ENCODE results near the gene MAP10. TPM values are rescaled to one million over a fixed set of nuclear protein-coding genes. Genes with fewer than 3 reads are reported as not detected.
A peak's percentile ranks its signal among the peaks of the same experiment; 100 is the strongest.

The MAP10 gene, protein sequence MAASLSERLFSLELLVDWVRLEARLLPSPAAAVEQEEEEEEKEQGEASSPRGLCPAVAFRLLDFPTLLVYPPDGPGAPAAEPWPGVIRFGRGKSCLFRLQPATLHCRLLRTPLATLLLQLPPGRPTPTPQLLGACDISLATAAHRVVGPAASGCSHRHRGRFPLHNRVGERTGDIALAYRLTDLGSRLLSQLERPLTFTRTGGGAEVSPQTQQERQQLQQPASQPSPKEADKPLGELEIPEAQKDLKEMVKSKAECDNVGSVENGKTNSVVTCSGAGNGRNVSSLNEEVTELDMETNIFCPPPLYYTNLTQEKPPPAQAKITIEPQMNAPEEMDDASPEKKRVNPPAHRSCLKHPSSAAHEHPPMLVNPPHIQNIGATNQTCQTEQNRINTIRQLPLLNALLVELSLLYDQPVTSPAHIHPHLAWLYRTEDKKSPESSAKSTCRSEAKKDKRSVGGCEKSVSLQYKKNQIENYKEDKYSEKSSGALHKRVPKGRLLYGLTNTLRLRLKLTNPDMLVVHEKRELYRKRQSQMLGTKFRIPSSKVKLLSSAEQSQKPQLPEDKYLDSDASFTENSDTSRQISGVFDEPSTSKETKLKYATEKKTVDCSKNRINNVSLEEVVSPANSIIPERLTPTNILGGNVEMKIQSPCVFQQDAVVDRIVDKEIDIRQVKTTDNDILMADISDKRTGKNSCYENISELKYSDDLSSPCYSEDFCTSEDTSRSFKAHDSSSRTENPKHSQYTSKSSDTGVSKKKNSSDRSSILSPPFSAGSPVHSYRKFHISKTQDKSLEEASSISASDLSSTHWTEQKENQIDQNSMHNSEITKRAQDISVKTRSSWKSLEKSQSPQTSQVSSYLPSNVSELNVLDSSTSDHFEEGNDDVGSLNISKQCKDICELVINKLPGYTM
- 1 to 10 TPM; 8.4 to 9.1 TPM for total RNA-seq
- polyA plus RNA-seq (ENCODE audit: insufficient read depth, low read depth, low replicate concordance), result 1.6 TPM
- long read RNA-seq, donor 1, transcript MAP10-201 (1 exons, 3,516 nt), result major isoform, 11 of 11 reads
- long read RNA-seq, donor 1, partial matches to known transcripts, result 0 of 11 reads
- long read RNA-seq, donor 1, other reads (novel, unspliced or antisense), result 0 of 11 reads
- long read RNA-seq, donor 2, transcript MAP10-201 (1 exons, 3,516 nt), result major isoform, 7 of 7 reads
- long read RNA-seq, donor 2, partial matches to known transcripts, result 0 of 7 reads
- long read RNA-seq, donor 2, other reads (novel, unspliced or antisense), result 0 of 7 reads

DNA sequence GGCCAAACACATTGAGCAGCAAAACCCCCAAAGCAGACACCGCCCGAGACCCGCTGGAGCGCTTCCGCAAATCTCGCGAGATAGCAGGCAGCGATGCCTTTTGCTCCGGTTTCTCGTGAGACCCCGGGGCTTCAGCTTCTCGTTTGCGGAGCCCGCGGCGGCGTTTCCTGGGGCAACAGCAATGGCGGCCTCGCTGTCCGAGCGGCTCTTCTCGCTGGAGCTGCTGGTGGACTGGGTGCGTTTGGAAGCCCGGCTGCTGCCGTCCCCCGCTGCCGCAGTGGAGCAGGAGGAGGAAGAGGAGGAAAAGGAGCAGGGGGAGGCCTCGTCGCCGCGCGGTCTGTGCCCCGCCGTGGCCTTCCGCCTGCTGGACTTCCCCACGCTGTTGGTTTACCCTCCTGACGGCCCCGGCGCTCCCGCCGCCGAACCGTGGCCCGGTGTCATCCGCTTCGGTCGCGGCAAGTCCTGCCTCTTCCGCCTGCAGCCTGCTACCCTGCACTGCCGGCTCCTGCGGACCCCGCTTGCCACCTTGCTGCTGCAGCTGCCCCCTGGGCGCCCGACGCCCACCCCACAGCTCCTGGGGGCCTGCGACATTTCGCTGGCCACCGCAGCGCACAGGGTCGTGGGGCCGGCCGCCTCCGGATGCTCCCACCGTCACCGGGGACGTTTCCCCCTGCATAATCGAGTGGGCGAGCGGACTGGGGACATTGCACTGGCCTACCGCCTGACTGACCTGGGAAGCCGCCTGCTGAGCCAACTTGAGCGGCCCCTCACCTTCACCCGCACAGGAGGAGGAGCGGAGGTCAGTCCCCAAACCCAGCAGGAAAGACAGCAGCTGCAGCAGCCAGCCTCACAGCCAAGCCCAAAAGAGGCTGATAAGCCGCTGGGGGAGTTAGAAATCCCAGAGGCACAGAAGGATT lies at the start of gene MAP10:
TSS of gene MAP10 (plus strand) at position 148 of the 917 bp plus-strand sequence. CDS start at position 182, 34 bp downstream.
- Histone ChIP-seq H3K27ac (peak within 1 kb of the TSS; percentile 43 to 89), H3K9me3 (no peaks in the 10 kb centered on the region), H3K27me3 (no peaks in the 10 kb centered on the region), H3K4me1 (no peaks in the 10 kb centered on the region), H3K4me3 (peak within 1 kb of the TSS; percentile 74 to 81), H3K36me3 (ENCODE audit: low read depth, missing control alignments) (no peaks in the 10 kb centered on the region)
- intact Hi-C loops (cut with DNase I; ENCODE audit: low total_unique reads), result no loop called here
- TF ChIP-seq POLR2A (IDR thresholded peaks at IDR 0.05), result no peak
- TF ChIP-seq, protein P1, sequence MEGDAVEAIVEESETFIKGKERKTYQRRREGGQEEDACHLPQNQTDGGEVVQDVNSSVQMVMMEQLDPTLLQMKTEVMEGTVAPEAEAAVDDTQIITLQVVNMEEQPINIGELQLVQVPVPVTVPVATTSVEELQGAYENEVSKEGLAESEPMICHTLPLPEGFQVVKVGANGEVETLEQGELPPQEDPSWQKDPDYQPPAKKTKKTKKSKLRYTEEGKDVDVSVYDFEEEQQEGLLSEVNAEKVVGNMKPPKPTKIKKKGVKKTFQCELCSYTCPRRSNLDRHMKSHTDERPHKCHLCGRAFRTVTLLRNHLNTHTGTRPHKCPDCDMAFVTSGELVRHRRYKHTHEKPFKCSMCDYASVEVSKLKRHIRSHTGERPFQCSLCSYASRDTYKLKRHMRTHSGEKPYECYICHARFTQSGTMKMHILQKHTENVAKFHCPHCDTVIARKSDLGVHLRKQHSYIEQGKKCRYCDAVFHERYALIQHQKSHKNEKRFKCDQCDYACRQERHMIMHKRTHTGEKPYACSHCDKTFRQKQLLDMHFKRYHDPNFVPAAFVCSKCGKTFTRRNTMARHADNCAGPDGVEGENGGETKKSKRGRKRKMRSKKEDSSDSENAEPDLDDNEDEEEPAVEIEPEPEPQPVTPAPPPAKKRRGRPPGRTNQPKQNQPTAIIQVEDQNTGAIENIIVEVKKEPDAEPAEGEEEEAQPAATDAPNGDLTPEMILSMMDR (IDR thresholded peaks at IDR 0.05), result no peak
- 5 to 9% methylated on average over 22 to 74 of the region's 75 CpGs for WGBS, 2 donors
- peak; percentile 92 for DNase-seq

DNA sequence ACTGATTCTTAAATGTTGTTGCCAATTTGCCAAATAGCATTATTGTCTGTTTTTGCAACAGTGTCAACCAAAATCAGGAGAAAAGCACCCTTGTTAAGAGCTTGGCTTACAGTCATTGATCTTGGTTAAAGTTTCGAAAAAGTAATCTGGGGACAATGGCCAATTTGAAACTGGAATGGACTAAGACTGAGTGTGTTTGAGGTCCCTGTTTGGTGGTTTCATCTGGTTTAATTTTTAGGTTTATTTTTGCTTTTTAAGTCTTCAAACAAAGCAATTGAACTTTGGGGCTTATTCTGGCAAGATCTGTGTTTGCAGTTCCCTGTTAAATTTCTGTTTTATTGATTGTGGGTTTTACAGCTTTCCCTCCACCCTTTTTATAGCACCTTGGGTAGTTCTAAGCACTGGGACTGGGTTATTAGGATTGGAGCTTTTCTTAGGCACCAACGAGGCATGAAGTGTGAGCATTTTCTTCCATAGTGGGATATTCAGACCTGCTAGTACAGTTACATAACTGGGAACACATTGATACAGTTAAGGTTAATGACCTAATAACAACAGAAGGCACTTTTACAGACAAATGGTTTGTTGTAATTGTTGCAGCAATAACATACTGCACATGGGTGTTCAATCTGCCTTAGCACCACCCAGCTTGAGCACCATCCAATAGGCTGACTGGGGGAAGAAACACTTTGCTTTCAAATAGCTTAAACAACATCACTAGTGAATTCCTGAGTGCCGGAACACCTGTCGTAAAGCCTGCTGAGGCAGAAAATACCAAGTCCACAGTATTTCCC lies 40.6 kb upstream of the MAP10 start:
- no peak for TF ChIP-seq POLR2A (IDR thresholded peaks at IDR 0.05)
- TF ChIP-seq, protein P1 (IDR thresholded peaks at IDR 0.05), result no peak
- Histone ChIP-seq H3K4me1 (no peaks in the 10 kb centered on the region), H3K4me3 (no peak overlapping the region), H3K27me3 (no peaks in the 10 kb centered on the region), H3K9me3 (no peaks in the 10 kb centered on the region), H3K36me3 (ENCODE audit: low read depth, missing control alignments) (no peaks in the 10 kb centered on the region), H3K27ac (peak overlapping the region in 1 of 2 donors; percentile 11)
- intact Hi-C loops (cut with DNase I; ENCODE audit: low total_unique reads), result no loop called here
- WGBS, 2 donors, result 56 to 63% methylated on average over 4 of the region's 4 CpGs
- no peak for DNase-seq

DNA sequence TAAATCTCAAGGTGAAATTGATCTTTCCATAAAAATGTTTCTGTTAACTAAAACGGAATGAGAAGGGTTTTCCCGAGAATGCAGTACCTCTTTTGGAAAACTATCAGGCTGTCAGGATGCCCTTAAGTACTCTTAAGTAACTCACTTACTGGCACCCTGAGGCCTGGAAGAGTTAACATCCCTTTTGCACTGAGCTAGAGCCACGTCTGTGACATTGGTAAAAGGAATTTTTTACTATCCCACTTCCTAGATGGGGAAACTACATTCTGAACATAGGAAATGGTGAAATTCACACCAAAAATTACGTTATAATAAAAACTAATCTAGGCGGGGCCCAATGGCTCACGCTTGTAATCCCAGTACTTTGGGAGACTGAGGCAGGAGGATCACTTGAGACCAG lies 39.7 kb upstream of the MAP10 start:
- TF ChIP-seq, protein P1 (IDR thresholded peaks at IDR 0.05), result no peak
- no peak for TF ChIP-seq POLR2A (IDR thresholded peaks at IDR 0.05)
- no peaks in the 10 kb centered on the region for H3K9me3 ChIP-seq
- no peaks in the 10 kb centered on the region for H3K36me3 ChIP-seq (ENCODE audit: low read depth, missing control alignments)
- H3K4me3 ChIP-seq, result no peak overlapping the region
- intact Hi-C loops (cut with DNase I; ENCODE audit: low total_unique reads), result no loop called here
- no peak overlapping the region for H3K27ac ChIP-seq
- WGBS, 2 donors, result 76 to 82% methylated on average over 6 of the region's 6 CpGs
- DNase-seq, result no peak
- H3K4me1 ChIP-seq, result no peaks in the 10 kb centered on the region
- H3K27me3 ChIP-seq, result no peaks in the 10 kb centered on the region

Measured in testis (tissue), 5 donors.